Endometrium (tissue), 2 donors: ENCODE results near the gene SULT6B1.
"Not testable (repeated sequence)": the region's sequence is repeated elsewhere in the genome, so short reads cannot be mapped to it uniquely, and the experiment has no call there.

Experiments
- FAIRE-seq: peaks from 2 replicates; lab custom pipeline; 2012; peaks lifted over from hg19 to GRCh38; lab: Jason Lieb, UNC
- donor health status: control.
- donor health status: control.

Gene SULT6B1, protein sequence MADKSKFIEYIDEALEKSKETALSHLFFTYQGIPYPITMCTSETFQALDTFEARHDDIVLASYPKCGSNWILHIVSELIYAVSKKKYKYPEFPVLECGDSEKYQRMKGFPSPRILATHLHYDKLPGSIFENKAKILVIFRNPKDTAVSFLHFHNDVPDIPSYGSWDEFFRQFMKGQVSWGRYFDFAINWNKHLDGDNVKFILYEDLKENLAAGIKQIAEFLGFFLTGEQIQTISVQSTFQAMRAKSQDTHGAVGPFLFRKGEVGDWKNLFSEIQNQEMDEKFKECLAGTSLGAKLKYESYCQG

DNA sequence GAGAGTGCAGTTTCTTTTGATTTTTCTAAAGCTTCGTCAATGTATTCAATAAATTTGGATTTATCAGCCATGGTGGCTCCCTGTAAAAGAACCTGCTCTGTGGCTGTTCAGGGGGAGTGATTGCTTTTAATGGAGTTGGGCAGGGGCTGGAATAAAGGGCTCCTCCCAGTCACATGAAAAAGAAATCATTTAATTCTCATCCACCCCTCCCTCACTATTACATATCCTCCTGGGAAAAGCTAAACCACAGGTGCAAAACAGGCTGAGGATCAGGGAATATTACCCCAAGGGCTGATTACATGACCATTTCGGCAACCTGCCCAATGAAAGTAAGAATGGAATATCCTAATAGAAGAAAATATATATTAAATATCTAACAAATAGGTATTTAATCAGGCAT is at the start of gene SULT6B1:
SULT6B1 (minus strand) TSS at position 101 of the 400 bp plus-strand sequence; CDS start at position 71, 30 bp downstream.
- no peak for FAIRE-seq

DNA sequence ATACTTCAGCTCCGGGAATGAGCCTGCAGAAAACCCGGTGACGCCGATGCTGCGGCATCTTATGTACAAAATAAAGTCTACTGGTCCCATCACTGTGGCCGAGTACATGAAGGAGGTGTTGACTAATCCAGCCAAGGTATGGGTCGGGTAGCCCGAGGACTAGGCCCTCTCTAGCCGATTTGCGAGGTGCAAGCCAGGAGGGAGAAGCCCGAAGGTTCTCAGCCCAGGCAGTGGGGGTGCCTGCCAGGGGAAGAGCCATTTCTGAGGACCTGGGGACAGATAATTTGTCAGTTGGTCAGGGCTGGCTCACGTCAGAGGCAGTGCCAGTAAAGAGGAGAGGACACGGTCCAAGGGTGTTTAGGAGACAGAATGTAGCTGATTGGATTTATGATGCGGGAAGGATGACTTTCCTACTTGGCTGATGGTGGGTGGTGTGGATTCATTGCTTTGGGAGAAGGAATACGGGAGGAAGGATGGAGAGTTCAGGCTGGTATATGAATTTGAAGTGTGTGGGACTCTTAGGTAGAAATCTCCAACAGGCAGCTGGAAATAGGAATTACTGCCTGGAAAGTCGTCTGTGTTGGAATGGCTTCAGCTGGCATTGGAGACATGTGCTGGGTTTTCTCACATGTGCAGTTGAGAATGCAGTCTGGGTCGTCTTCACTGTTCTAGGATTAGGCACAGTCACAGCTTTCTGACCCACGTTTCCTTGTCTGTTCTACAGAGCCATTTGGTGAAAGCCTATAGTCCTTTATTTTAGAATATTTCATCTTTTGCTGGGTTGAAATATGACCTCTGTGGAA is 43.9 kb upstream of the SULT6B1 start:
- FAIRE-seq: no peak

DNA sequence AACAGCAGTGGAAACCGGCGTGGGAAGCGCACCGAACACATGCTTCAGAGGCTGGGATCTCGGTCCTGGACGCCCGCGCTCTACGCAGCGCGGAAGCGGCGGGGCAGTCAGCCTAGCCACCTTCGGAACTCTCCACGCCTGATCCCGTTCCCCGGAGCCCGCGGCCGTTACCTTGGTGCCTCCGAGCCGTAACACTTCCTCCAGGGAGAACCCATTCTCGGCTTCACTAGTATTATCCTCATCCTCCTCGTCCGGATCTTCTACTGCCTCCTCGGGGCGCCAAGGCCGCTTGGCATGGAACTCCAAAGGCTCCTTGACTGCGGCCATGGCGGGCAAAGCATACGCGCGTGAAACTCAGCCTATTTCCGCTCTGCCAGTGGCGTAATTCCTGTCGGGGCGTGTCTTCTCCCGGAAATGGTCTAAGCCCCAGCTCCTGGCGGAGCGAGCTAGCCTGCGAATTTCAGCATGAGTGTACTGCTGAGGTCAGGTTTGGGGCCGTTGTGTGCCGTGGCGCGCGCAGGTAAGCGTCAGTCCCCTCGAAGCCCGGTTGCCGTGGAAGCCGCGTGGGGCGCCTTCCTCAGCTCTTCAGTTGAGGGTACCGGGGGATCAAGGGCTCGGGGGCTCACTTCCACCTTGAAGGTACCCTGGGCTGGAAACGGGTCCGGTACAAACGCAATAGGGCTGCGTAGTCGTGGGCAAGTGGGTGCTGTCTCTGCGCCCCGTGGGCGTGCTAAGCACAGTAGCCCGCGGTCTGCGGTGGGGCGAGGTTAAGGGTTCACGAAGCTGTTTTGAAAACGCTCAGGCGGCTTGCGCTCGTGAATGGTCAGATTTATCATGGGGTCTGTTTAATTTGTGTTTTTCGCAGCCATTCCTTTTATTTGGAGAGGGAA is 43.0 kb upstream of the SULT6B1 start, which contains the start of the genes CEBPZ and NDUFAF7:
CEBPZ (minus strand) TSS at position 356 of the 890 bp plus-strand sequence; CDS start at position 327, 29 bp downstream.
NDUFAF7 (plus strand) TSS at position 418 of the 890 bp plus-strand sequence; CDS start at position 466, 48 bp downstream.
- no peak for FAIRE-seq

DNA sequence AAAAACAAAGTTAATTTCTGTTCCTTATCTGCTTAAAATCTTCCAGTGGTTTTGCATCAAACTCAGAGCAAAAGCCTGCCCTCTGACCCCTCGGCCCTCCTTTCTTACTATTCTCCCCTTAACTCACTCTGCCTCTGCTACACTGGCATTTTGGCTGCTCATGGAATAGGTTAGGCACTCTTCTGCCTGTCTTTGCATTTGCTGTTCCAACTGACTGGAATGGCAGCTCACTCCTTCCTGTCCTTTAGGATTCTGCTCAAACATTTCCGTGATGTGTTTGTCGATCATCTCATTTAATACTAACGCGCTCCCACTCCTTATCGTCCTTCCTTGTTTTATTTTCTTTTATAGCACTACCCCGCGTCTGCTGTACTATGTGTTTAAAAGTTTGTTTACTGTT is 42.1 kb upstream of the SULT6B1 start:
- FAIRE-seq: no peak

DNA sequence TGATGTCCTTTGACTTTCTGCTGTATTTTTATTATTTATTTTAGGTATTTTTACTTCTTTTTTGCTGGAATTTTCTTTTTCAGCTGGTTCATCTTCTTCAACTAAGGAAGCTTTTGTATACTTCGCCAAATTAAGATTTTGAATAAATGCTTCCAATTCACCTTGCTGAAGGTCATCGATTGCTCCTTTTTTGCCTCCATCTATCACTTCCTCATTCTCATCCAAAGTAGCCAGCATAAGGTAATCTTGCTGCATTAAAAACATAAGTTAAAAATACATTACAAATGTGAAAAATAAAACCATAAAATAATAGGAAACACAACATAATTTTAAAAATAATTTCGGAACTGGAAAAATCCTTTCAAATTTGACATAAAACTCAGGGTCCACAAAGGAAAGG is 40.3 kb upstream of the SULT6B1 start:
- no peak for FAIRE-seq

DNA sequence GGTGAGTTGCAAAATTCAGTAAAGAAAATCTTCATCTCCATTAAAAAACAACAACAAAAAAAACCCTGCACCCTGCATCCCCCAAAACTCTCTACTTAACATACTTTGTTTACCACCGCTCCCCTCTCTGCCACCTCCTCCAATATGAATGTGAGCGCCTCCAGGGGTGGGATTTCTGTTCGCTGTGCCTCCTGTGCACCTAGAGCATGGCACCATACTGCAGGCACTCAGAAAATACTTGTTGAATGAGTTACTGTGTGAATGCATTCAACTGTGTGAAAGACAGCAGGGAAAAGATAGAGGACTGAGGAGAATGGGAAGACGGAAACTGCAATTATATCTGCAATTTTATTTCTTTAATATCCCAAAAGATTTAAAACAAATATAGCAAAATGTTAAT is 38.4 kb upstream of the SULT6B1 start:
- no peak for FAIRE-seq

DNA sequence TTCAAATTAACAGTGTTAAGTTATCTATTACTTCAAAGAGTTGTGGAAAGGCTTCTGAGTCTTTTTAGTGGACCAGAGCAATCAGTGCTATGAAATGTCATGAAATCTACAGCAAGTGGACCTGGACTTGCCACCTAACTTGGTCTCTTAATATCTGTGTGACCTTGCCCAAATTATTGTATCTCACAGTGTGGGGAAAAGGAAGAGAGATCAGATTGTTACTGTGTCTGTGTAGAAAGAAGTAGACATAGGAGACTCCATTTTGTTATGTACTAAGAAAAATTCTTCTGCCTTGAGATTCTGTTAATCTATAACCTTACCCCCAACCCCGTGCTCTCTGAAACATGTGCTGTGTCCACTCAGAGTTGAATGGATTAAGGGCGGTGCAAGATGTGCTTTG is 36.7 kb upstream of the SULT6B1 start:
- FAIRE-seq: not testable (repeated sequence)

DNA sequence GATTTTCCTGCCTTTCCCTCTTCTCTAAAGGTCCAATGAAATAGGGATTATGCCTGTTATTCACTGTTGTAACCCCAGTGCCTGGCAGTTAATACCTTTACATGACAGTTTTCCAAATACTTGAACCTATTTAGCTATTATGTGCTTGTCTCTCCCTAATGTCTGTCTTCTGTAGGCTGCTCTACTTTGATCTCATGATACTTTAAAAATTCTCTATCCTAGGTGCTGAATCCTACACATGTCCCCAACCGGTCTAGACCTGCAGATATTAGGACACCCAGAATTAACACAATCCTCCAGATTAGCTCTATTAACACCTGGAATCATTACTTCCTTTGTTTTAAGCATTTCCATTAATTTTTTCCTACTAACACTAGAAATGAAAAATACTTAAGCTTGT is 35.6 kb upstream of the SULT6B1 start:
- FAIRE-seq: no peak

DNA sequence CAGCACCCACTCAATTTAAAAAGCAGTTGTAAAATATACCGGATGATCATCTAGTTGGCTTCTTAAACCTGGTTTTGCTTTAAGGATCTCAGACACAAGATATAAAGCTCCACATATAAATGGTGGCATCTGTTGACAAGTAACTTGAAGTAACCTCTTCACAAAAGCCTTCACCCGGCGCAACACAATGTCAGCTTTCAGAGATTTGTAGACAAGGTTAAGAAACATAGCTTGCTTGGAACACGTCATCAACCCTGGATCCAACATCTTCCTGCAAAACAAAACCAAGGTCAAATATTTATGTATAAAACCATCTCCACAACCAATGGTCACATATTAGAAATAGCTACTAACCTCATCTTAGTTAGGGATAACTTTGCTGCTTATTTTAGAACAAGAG is 34.7 kb upstream of the SULT6B1 start:
- FAIRE-seq: no peak

DNA sequence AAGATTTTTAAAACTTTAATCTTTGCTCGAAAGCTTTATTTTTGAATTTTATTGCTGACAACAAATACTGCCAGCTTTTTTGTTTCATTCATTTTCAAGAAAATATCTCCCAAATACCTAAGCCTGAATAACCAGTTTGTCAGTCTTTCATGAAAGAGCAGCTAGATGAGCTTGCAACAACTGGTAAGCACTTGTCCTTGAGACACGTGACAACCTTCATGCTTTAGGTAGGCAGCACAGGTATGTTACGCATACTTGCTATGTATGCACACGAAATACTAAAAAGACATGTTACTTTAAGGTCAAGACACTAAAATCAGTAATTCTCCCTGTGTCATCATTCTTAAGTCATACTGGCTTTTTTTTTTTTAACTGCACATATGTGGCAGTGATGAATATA is 30.6 kb upstream of the SULT6B1 start:
- no peak for FAIRE-seq

DNA sequence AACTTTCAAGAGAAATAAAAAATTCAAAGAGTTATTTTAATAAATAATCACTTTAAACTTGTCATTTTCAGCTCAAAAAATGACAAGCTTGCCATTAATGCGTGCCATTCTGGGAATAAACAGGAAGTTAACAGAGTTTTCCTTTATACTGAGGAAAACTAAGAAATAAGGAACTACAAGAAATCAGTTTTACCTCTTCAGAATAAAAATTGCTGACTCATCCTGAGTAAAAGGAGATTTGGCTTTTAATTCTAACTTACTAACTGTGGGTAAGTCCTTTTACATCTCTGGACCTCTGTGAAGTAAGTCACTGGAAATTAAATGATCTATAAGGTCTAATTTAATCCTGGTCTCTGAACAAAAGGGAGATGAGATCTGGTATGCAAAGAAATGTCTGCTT is 26.8 kb upstream of the SULT6B1 start:
- no peak for FAIRE-seq

DNA sequence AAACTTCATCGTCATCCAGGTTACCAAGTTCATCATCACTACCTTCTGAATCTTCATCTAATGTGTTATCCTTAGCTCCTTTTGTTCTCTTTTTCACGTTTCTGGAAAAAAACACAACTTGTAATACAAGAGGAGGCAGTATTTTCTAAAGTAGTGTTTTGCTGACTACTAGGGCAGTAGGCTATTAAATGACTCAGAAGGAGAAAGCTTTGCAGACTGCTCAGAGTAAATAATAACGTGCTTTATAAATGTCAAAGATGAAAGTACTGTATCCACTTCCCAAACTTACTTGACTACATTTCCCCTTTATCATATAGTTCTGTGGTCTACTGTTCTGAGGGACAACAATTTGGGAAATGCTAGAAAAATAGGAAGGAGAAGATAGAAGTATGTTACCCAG is 23.5 kb upstream of the SULT6B1 start:
- no peak for FAIRE-seq

DNA sequence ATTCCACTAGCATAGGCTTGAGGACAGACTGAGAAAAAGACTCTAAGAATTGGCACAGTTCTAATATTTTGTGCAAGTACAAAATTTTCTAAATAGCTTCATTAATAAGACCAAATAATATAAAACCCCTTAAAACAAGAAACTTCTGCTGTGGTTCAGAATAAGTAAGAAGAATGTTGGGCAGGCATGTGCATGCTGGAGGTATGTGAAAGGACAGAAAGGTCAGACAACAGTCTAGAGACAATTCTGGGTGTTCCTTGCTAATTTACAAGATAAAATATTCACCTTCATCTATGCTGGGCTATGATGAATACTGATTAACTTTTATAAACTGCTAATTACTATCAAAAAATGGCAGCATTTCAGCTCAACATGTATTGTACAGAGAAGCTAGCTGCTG is 22.7 kb upstream of the SULT6B1 start:
- FAIRE-seq: no peak

DNA sequence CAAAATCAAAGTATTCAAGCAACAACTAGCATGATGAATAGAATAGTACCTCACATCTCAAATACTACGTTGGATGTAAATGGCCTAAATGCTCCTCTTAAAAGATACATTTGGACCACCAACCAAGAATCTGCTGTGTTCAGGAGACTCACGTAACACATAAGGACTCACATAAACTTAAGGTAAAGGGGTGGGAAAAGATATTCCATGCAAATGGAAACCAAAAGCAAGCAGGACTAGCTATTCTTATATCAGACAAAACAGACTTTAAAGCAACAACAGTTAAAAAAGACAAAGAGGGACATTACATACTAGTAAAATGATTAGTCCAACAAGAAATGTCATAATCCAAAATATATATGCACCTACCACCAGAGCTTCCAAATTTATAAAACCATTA is 18.3 kb upstream of the SULT6B1 start:
- FAIRE-seq: not testable (repeated sequence)

DNA sequence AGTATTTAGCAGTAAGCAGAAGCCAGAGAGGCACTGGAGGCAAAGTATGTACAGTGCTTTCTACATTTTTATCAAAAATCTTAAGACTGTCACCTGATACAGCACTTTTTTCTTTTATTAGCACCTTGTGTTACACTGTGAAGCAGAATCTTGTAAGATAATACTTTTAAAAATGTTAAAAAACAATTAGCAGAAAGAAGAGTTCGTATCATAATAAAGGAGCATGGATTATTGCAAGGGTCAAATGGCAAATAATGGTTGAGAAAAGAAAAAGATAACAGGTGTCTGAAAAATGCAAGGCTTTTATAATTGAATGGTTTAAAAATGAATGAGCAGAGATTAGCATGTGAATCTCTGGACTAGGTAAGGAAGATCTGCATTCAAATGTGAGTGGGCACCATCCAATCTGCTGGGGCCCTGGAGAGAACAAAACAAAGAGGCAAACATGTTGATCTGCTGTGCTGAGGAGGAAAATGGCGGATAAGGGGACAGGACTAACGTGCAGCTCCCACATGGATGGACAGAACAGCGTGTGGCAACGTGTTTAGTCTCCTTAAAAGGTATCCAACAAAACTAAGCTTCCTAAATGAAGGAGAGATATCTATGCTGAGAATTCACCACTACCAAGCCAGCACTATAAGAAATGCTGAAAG is 17.3 kb upstream of the SULT6B1 start:
- FAIRE-seq: no peak

DNA sequence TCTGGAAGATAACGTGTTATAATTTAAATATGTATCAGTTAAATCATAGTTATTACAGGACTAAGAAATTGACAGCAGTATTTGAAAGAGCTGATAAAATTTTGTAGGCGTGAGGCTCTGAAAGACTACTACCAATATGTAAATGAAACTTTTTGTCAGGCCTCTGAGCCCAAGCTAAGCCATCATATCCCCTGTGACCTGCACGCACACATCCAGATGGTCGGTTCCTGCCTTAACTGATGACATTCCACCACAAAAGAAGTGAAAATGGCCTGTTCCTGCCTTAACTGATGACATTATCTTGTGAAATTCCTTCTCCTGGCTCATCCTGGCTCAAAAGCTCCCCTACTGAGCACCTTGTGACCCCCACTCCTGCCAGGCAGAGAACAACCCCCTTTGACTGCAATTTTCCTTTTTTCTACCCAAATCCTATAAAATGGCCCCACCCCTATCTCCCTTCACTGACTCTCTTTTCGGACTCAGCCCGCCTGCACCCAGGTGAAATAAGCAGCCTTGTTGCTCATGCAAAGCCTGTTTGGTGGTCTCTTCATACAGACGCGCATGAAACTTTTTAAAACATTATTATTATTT is 16.7 kb upstream of the SULT6B1 start:
- not testable (repeated sequence) for FAIRE-seq

DNA sequence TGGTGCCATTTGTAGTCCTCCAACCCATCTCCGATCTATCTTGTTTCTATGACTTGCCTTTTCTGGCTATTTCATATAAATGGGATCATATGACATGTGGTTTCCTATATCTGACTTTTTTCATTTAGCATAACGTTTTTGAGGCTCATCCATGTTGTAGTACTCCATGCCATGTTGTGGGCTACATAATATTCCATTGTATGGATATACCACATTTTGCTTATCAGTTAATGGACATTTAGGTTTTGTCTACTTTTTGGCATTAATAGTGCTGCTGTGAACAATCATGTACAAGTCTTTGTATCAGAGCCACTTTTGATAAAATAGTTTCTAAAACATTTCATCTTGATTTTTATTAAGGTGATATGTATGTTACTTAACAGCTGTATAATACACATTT is 15.2 kb upstream of the SULT6B1 start:
- no peak for FAIRE-seq

DNA sequence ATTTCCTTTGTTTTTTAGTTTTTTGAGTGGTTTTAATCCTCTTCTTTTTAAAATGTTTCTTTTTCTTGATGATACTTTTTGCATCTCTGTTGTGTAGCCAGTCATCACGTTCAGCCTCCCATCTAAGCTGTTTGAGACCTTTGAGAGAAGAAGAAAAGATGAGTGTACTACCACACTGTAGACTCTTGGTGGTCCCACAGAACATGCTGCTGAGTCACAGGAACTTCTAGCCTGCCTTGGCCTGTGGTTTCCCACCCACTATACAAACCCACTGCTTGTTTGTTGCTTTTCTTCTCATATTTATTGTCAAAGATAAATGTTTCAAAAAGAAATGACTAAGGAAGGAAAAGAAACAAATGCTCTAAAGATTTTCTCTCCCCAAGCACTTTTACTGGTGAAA is 13.3 kb upstream of the SULT6B1 start:
- no peak for FAIRE-seq

DNA sequence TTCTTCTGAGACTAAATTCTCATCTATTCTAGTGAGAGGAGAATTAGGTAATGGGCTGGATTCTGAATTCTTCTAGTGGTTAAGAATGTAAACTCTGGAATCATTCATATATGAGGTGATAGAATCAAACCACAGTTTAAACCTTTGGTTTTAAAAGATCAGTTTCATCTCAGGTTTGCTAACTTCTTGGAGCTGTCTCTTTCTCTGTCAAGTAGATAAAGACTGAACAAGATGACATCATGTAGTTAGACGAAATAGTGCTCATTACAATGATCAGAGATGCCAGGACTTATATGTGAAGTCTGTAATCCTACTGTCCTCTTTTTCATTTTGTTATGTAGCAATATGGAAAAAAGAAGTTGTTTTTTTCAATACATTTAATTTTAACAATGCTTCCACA is 12.7 kb upstream of the SULT6B1 start:
- FAIRE-seq: no peak

DNA sequence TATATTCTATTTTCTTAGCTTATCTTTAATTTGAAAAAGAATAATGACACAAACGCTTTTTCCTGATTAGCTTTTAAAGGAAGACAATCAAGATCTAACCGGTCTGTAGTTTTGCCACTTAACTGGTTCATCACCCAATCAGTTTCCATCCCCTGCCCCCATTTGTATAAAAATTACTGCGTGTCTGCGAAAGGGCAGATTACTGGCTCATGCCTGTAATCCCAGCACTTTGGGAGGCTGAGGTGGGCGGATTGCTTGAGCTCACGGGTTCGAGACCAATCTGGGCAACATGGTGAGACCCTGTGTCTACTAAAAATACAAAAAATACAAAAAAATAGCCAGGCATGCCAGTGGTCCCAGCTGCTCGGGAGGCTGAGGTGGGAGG is 10.2 kb upstream of the SULT6B1 start:
- FAIRE-seq: no peak
